IMR-90 (cell line): Measurements from ENCODE around the gene POU2F1. TPM values are rescaled to one million over a fixed set of nuclear protein-coding genes. Genes with fewer than 3 reads are reported as not detected.

Source experiments
- ATAC-seq: fragments of 200-7000 bp; cut with Tn5 transposase; 2 replicates; pipeline ENCODE4 v1.9.1; 2020; ENCODE audit warnings: low read depth, mild to moderate bottlenecking, moderate library complexity
- BruUV-seq: library from RNA; stranded (reverse); fragments of 400-500 nt; replicated peaks from 2 replicates; lab custom pipeline; 2021; lab: Mats Ljungman, UMichigan
- CTCF ChIA-PET: fragments of 300-600 bp; formaldehyde crosslinking; extraction: SDS; loops from one replicate; lab custom pipeline; 2021; ENCODE audit warnings: antibody characterized with exemption; lab: Yijun Ruan, JAX
- POLR2A ChIA-PET: fragments of 300-600 bp; sonication (Branson Sonifier 250); formaldehyde crosslinking; loops from one replicate; lab custom pipeline; 2022; ENCODE audit warnings: antibody characterized with exemption; ENCODE audit not compliant: unreplicated experiment; lab: Charles Lee
- DNase-seq: peaks from one replicate; pipeline ENCODE4 v3.0.0; 2013
- H2AFZ ChIP-seq: replicated peaks from 2 replicates; pipeline ENCODE3; 2013; ENCODE audit warnings: low read length, mild to moderate bottlenecking; ENCODE audit not compliant: poor library complexity
- H2AK5ac ChIP-seq: 2 replicates; pipeline ENCODE4 v1.6.1; 2013; ENCODE audit warnings: low read depth, low read length, inconsistent platforms
- H2AK9ac ChIP-seq: replicated peaks from 2 replicates; pipeline ENCODE3; 2013; ENCODE audit warnings: mild to moderate bottlenecking, low read depth, low read length, moderate library complexity; ENCODE audit not compliant: poor library complexity
- H2BK120ac ChIP-seq: 2 replicates; pipeline ENCODE4 v1.6.1; 2013; ENCODE audit warnings: low read depth, low read length, inconsistent platforms
- H2BK15ac ChIP-seq: 3 replicates; pipeline ENCODE4 v1.6.1; 2013; ENCODE audit warnings: low read depth, low read length, inconsistent platforms
- H2BK20ac ChIP-seq: 2 replicates; pipeline ENCODE4 v1.6.1; 2013; ENCODE audit warnings: low read depth, mild to moderate bottlenecking, inconsistent platforms, low read length, moderate library complexity
- H2BK5ac ChIP-seq: 2 replicates; pipeline ENCODE4 v1.6.1; 2013; ENCODE audit warnings: mild to moderate bottlenecking, low read depth, low read length, inconsistent platforms; ENCODE audit not compliant: poor library complexity, severe bottlenecking
- H3K14ac ChIP-seq: replicated peaks from 2 replicates; pipeline ENCODE4 v1.6.1; 2013; ENCODE audit warnings: low read depth, low read length, inconsistent platforms
- H3K18ac ChIP-seq: 2 replicates; pipeline ENCODE4 v1.6.1; 2013; ENCODE audit warnings: low read depth, low read length, control low read depth
- H3K23ac ChIP-seq: 2 replicates; pipeline ENCODE4 v1.6.1; 2013; ENCODE audit warnings: low read depth, low read length, inconsistent platforms
- H3K27ac ChIP-seq: 2 replicates; pipeline ENCODE4 v1.5.1; 2013; ENCODE audit warnings: mild to moderate bottlenecking, control low read depth, low read length; ENCODE audit not compliant: insufficient read depth
- H3K27me3 ChIP-seq: 2 replicates; pipeline ENCODE4 v1.6.1; 2013; ENCODE audit warnings: low read length; ENCODE audit not compliant: control insufficient read depth, insufficient read depth
- H3K36me3 ChIP-seq: 2 replicates; pipeline ENCODE4 v1.6.1; 2013; ENCODE audit warnings: low read length, mixed read lengths; ENCODE audit not compliant: control insufficient read depth, insufficient read depth
- H3K4ac ChIP-seq: 2 replicates; pipeline ENCODE4 v1.6.1; 2013; ENCODE audit warnings: low read depth, low read length, inconsistent platforms
- H3K4me1 ChIP-seq: 2 replicates; pipeline ENCODE4 v1.6.1; 2013; ENCODE audit warnings: low read length, mixed read lengths; ENCODE audit not compliant: control insufficient read depth, insufficient read depth
- H3K4me2 ChIP-seq: 2 replicates; pipeline ENCODE4 v1.6.1; 2013; ENCODE audit warnings: low read depth, mild to moderate bottlenecking, control low read depth, low read length, moderate library complexity
- H3K4me3 ChIP-seq: 2 replicates; pipeline ENCODE4 v1.5.1; 2013; ENCODE audit warnings: low read depth, mild to moderate bottlenecking, control low read depth, low read length, moderate library complexity; ENCODE audit not compliant: insufficient read depth
- H3K56ac ChIP-seq: 2 replicates; pipeline ENCODE4 v1.6.1; 2013; ENCODE audit warnings: low read length, inconsistent platforms; ENCODE audit not compliant: insufficient read depth; ENCODE audit errors: extremely low read depth
- H3K79me1 ChIP-seq, 2 experiments: 2 replicates each; pipeline ENCODE4 v1.6.1; 2013; ENCODE audit warnings: low read length in 2 of 2, inconsistent platforms in 1 of 2, low read depth in 1 of 2
- H3K9ac ChIP-seq: 2 replicates; pipeline ENCODE4 v1.6.1; 2013; ENCODE audit warnings: low read depth, low read length, control low read depth
- H3K9me1 ChIP-seq: 2 replicates; pipeline ENCODE4 v1.6.1; 2013; ENCODE audit warnings: low read length, inconsistent platforms; ENCODE audit not compliant: insufficient read depth
- H3K9me3 ChIP-seq: 2 replicates; pipeline ENCODE4 v1.6.1; 2013; ENCODE audit warnings: low read length; ENCODE audit not compliant: control insufficient read depth, insufficient read depth
- H4K20me1 ChIP-seq: 2 replicates; pipeline ENCODE4 v1.6.1; 2013; ENCODE audit warnings: low read length, inconsistent platforms; ENCODE audit not compliant: insufficient read depth
- H4K5ac ChIP-seq: 2 replicates; pipeline ENCODE4 v1.6.1; 2013; ENCODE audit warnings: mild to moderate bottlenecking, low read depth, low read length, control low read depth
- H4K8ac ChIP-seq, 2 experiments: 2 replicates each; pipeline ENCODE4 v1.6.1; 2013; ENCODE audit warnings: low read depth in 2 of 2, low read length in 2 of 2, control low read depth in 1 of 2, inconsistent platforms in 1 of 2
- H4K91ac ChIP-seq: 2 replicates; pipeline ENCODE4 v1.6.1; 2013; ENCODE audit warnings: low read depth, low read length, inconsistent platforms; ENCODE audit not compliant: insufficient read depth
- POLR2A ChIP-seq: IDR thresholded peaks from 2 replicates; pipeline ENCODE4 v1.6.1; 2012; ENCODE audit warnings: mild to moderate bottlenecking, low read depth, low read length
- SMC3 ChIP-seq: fragments of 150-350 bp; IDR thresholded peaks from 2 replicates; pipeline ENCODE4 v1.6.1; 2016; ENCODE audit warnings: low read depth, mild to moderate bottlenecking, antibody characterized with exemption, low read length, moderate library complexity
- WGBS, 2 experiments: methylation state at CpG; one replicate each; pipeline versions ENCODE4 v1.1.5 to v1.1.7; 2013; ENCODE audit warnings: missing lambda C conversion rate in 2 of 2; ENCODE audit not compliant: insufficient read length in 1 of 2; ENCODE audit errors: extremely low coverage in 2 of 2; 5-methylcytosine and 5-hydroxymethylcytosine counted together
- dilution Hi-C: fragments of 300-500 bp; cut with HindIII; formaldehyde crosslinking; loops from one replicate; pipeline ENCODE4 v1.14.3; 2018; ENCODE audit warnings: low sequenced_read_pairs; ENCODE audit not compliant: unreplicated experiment
- in situ Hi-C: fragments of 300-500 bp; cut with MboI; formaldehyde crosslinking; loops from 3 replicates; pipeline ENCODE4 v1.14.3; 2019; ENCODE audit warnings: low sequenced_read_pairs, inconsistent platforms, mixed read lengths
- intact Hi-C: fragments of 100-400 bp; cut with micrococcal nuclease; formaldehyde crosslinking; loops from 2 replicates; pipeline ENCODE4 v1.10.0; 2022
- polyA plus RNA-seq, 3 experiments: library from polyadenylated mRNA; depleted of rRNA; stranded (reverse); fragments of >200 nt; gene quantifications; 2 replicates each; pipeline ENCODE4 v1.2.3, GENCODE V29; 2012; ENCODE audit warnings: low replicate concordance in 1 of 3
- total RNA-seq: library from RNA; depleted of rRNA; stranded (reverse); fragments of >200 nt; gene quantifications from 2 replicates; pipeline ENCODE4 v1.2.3, GENCODE V29; 2012
- TF ChIP-seq, protein P1 (sequence below): fragments of 150-350 bp; IDR thresholded peaks from 2 replicates; pipeline ENCODE4 v1.6.1; 2017; ENCODE audit warnings: mild to moderate bottlenecking, antibody characterized with exemption, low read length, low read depth
- TF ChIP-seq, protein P2 (sequence below): fragments of 150-350 bp; IDR thresholded peaks from 2 replicates; pipeline ENCODE4 v1.6.1; 2016; ENCODE audit warnings: low read depth, mild to moderate bottlenecking, low read length, moderate library complexity, borderline replicate concordance

POU2F1 gene
- total and polyA plus RNA-seq, 2 of the 4 experiments (the other 2 are of a cell fraction) = 1.2 to 3.4 TPM

DNA sequence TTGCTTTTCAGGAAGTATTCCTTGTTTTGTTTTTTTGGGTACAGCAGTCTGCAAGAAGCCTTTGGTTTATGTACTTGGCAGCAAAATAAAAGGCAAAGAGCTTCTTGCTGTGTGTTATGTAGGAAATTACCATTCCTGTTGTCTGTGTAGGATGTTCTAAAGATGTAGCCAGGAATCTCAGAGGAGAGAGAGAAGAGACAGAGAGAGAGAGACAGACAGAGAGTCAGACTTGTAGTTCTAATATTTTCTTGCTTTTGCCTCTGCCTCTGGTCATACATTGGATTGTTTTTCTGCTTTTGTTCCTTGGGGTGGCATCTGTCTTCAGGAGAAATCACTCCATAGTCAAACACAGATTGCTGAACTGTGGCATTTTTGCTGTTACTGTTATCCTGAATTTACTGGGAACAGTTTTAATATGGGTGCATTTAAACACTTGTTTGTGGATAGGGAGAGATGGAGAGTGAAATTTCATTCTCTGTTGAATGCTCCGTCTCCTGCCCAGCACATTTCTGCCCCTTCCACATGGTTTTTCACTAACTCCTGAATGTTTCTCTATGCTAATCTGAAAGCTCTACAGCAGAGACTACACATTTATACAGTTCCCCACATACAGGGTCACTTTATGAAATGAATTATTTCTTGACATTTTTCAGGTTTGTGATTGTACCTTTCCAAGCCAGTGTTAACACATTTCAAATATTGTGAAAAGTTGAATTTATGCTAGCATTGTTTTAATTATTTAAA is 49.8 kb downstream of the POU2F1 start (continued):
- TF ChIP-seq, protein P1, sequence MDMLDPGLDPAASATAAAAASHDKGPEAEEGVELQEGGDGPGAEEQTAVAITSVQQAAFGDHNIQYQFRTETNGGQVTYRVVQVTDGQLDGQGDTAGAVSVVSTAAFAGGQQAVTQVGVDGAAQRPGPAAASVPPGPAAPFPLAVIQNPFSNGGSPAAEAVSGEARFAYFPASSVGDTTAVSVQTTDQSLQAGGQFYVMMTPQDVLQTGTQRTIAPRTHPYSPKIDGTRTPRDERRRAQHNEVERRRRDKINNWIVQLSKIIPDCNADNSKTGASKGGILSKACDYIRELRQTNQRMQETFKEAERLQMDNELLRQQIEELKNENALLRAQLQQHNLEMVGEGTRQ = no peak
- no peak for TF ChIP-seq POLR2A

DNA sequence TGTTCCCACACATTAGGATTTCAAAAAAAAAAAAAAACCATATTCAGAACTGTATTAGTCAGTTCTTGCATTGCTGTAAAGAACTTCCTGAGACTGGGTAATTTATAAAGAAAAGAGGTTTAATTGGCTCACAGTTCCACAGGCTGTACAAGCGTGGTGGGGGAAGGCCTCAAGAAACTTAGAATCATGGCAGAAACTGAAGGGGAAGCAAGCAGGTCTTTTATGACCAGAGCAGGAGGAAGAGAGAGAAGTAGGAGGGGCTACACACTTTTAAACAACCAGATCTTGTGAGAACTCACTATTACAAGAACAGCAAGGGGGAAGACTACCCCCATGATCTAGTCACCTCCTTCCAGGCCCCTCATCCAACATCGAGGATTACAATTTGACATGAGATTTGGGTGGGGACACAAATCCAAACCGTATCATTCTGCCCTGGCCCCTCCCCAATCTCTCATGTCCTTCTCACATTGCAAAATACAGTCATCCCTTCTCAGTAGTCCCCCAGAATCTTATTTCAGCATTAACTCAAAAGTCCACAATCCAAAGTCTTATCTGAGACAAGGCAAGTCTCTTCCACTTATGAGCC is 51.8 kb downstream of the POU2F1 start:
- Histone ChIP-seq H2AK9ac (no peak overlapping the region), H3K14ac (no peak overlapping the region)
- POLR2A ChIA-PET = no interaction called here

More for the DNA sequence above, 51.8 kb downstream of the POU2F1 start:
- Histone ChIP-seq H3K23ac (no peak overlapping the region), H2AK5ac (no peak overlapping the region), H4K5ac (no peak overlapping the region), H3K9me3 (no peaks in the 10 kb centered on the region), H3K4me1 (no peaks in the 10 kb centered on the region), H3K18ac (no peak overlapping the region), H3K27ac (no peak overlapping the region), H2BK5ac (no peak overlapping the region), H4K8ac (no peak overlapping the region), H3K79me1 (peaks cover 13 to 17% of the 10 kb centered on the region in 2 experiments), H3K4me3 (no peak overlapping the region), H3K4ac (no peak overlapping the region), H2BK15ac (no peak overlapping the region), H3K56ac (no peak overlapping the region; the same call in 1 of the 2 replicates), H3K4me2 (no peak overlapping the region), H2AFZ (peak overlapping the region; percentile 25), H3K9me1 (no peaks in the 10 kb centered on the region), H4K20me1 (peaks cover 3% of the 10 kb centered on the region; the same call in 1 of the 2 replicates), H3K27me3 (no peaks in the 10 kb centered on the region), H4K91ac (no peak overlapping the region), H3K36me3 (no peaks in the 10 kb centered on the region), H2BK120ac (no peak overlapping the region), H2BK20ac (no peak overlapping the region), H3K9ac (no peak overlapping the region)
- TF ChIP-seq, protein P1 = no peak
- no peak for TF ChIP-seq SMC3
- TF ChIP-seq, protein P2, sequence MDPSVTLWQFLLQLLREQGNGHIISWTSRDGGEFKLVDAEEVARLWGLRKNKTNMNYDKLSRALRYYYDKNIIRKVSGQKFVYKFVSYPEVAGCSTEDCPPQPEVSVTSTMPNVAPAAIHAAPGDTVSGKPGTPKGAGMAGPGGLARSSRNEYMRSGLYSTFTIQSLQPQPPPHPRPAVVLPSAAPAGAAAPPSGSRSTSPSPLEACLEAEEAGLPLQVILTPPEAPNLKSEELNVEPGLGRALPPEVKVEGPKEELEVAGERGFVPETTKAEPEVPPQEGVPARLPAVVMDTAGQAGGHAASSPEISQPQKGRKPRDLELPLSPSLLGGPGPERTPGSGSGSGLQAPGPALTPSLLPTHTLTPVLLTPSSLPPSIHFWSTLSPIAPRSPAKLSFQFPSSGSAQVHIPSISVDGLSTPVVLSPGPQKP = no peak
- in situ Hi-C loops = loop anchor here (25.0 kb wide), 1 partner anchor 415 kb away; no protein-coding TSS in a partner anchor
- intact Hi-C loops = no loop called here
- dilution Hi-C loops = loop anchor here (25.0 kb wide), 1 partner anchor 165 kb away; no protein-coding TSS in a partner anchor
- DNase-seq (no peak), ATAC-seq (no peak)
- no TSS peak for BruUV-seq
- CTCF ChIA-PET = no interaction called here
- WGBS, 2 experiments = 79% methylated on average over 2 of the region's 3 CpGs; no CpG with 5 or more reads in 1 of the 2 experiments
